Measurements from ENCODE around the gene TMEM183A.

Gene TMEM183A

GRCh38 chr1:203037509-203038190 is 30.5 kb downstream of the TMEM183A start:
- H3K4me1 ChIP-seq, result peaks cover 0 to 26% (median 17%) of the 10 kb centered on the region in 4 donors
- intact Hi-C loops (cut with DNase I; ENCODE audit: low total_unique reads), result loop anchor here (5.0 kb wide), 1 partner anchor 290 kb away; no protein-coding TSS in a partner anchor
- no peak overlapping the region for H3K4me3 ChIP-seq
- no peaks in the 10 kb centered on the region for H3K36me3 ChIP-seq
- no peak for TF ChIP-seq CTCF (IDR thresholded peaks at IDR 0.05)
- no peaks in the 10 kb centered on the region for H3K9me3 ChIP-seq
- H3K27me3 ChIP-seq, result no peaks in the 10 kb centered on the region
- DNase-seq, result peak in 1 of 2 donors; percentile 62
- peak overlapping the region; percentile 56 to 76 for H3K27ac ChIP-seq

- peaks cover 0 to 26% (median 17%) of the 10 kb centered on the region in 4 donors for H3K4me1 ChIP-seq
- TF ChIP-seq CTCF (IDR thresholded peaks at IDR 0.05), result peak in 1 of 2 experiments; percentile 16
- no peaks in the 10 kb centered on the region for H3K36me3 ChIP-seq
- no peaks in the 10 kb centered on the region for H3K9me3 ChIP-seq
- H3K4me3 ChIP-seq, result no peak overlapping the region
- H3K27ac ChIP-seq, result peak overlapping the region; percentile 56 to 76
- no peaks in the 10 kb centered on the region for H3K27me3 ChIP-seq
- DNase-seq, result peak; percentile 53 to 88
- intact Hi-C loops (cut with DNase I; ENCODE audit: low total_unique reads), result loop anchor here (5.0 kb wide), 1 partner anchor 289 kb away; no protein-coding TSS in a partner anchor
Measured at GRCh38 chr1:203038217-203038741, 31.1 kb downstream of the TMEM183A start.

DNA sequence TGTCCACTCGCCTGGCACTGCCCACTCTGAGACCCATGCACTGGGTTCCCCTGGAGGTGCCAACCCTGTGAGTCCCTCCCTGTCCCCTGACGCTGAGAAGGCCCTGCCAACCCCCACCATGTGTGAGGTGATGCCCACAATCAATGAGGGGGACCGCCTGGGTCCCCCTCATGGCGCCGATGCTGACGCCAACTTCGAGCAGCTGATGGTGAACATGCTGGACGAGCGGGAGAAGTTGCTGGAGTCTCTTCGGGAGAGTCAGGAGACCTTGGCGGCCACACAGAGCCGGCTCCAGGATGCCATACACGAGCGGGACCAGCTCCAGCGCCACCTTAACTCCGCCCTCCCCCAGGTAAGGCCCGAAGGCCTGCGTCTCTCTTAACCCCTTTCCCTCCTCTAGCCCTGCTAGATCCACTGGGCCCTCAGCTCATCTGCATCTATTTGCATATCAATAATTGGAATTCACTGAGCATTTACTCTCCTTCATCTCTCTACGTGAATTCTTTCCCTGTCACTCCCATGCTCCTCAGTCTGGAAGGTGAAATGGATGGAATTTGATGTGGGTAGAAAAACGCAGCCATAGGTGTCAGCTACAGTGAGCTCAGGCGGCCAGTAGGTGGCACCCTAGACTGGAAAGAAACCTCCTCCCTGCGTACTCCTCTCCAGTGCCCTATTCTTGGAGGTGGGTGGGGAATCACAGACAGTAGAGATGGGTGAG is 31.9 kb downstream of the TMEM183A start:
- Histone ChIP-seq H3K4me3 (no peak overlapping the region), H3K9me3 (no peaks in the 10 kb centered on the region), H3K4me1 (peaks cover 0 to 26% (median 17%) of the 10 kb centered on the region in 4 donors), H3K36me3 (no peaks in the 10 kb centered on the region), H3K27ac (peak overlapping the region; percentile 56 to 76), H3K27me3 (no peaks in the 10 kb centered on the region)
- peak; percentile 76 to 79 for DNase-seq
- TF ChIP-seq CTCF (IDR thresholded peaks at IDR 0.05), result peak; percentile 91 to 96
- intact Hi-C loops (cut with DNase I; ENCODE audit: low total_unique reads), result loop anchor here (5.0 kb wide), 1 partner anchor 288 kb away; no protein-coding TSS in a partner anchor

GRCh38 chr1:203039609-203040512 is 32.7 kb downstream of the TMEM183A start:
- Histone ChIP-seq H3K36me3 (no peaks in the 10 kb centered on the region), H3K4me3 (no peak overlapping the region), H3K27ac (no peak overlapping the region), H3K4me1 (peaks cover 0 to 26% (median 17%) of the 10 kb centered on the region in 4 donors), H3K27me3 (peaks cover 0 to 2% of the 10 kb centered on the region in 2 donors), H3K9me3 (no peaks in the 10 kb centered on the region)
- TF ChIP-seq CTCF (IDR thresholded peaks at IDR 0.05), result no peak
- peak in 1 of 2 donors; percentile 54 for DNase-seq
- intact Hi-C loops (cut with DNase I; ENCODE audit: low total_unique reads), result loop anchor here (2.0 to 5.0 kb wide), 3 partner anchors 72 to 287 kb away; no protein-coding TSS in a partner anchor

Measured in tibial artery (tissue), 4 donors.